Upper lobe of right lung (tissue), 1 donor: ENCODE results near the gene AKR7A2. TPM values are rescaled to one million over a fixed set of nuclear protein-coding genes. Genes with fewer than 3 reads are reported as not detected.

Experiments
- ATAC-seq: fragments of 200-7000 bp; cut with Tn5 transposase; one replicate; pipeline ENCODE4 v1.9.1; 2020; ENCODE audit warnings: mild to moderate bottlenecking, moderate library complexity
- DNase-seq: peaks from one replicate; pipeline ENCODE4 v3.0.0-alpha.2; 2020
- H3K27ac ChIP-seq: fragments of 200-600 bp; one replicate; pipeline ENCODE4 v1.8.0; 2022
- H3K27me3 ChIP-seq: fragments of 200-600 bp; one replicate; pipeline ENCODE4 v1.8.0; 2022; ENCODE audit warnings: mild to moderate bottlenecking
- H3K36me3 ChIP-seq: fragments of 200-600 bp; one replicate; pipeline ENCODE4 v1.8.0; 2022
- H3K4me1 ChIP-seq: fragments of 200-600 bp; one replicate; pipeline ENCODE4 v1.8.0; 2022
- H3K4me3 ChIP-seq: fragments of 200-600 bp; one replicate; pipeline ENCODE4 v1.8.0; 2022; ENCODE audit warnings: mild to moderate bottlenecking
- H3K9me3 ChIP-seq: fragments of 200-600 bp; one replicate; pipeline ENCODE4 v1.8.0; 2022
- CTCF ChIP-seq: fragments of 200-600 bp; IDR thresholded peaks from one replicate; pipeline ENCODE4 v1.8.0; 2022; ENCODE audit warnings: antibody characterized with exemption
- intact Hi-C: fragments of 100-400 bp; cut with DNase I; formaldehyde crosslinking; loops from one replicate; pipeline ENCODE4 v1.11.0; 2022
- long read RNA-seq: library from polyadenylated mRNA; unstranded; transcript quantifications from one replicate; pipeline ENCODE4 v2.0.0, GENCODE V29; 2021
- total RNA-seq: library from RNA; stranded (reverse); fragmentation: NEBNext Ultra II Directional; extraction: Animal tissue kit (Norgen Biotek cat#: 25700); gene quantifications from one replicate; pipeline ENCODE4 v1.2.1, GENCODE V29; 2021
- donor health status: DM: no; HTN: yes; CAD: no; lungs with severe emphysema.

The AKR7A2 gene
- total RNA-seq, result 39.1 TPM
- long read RNA-seq, transcript AKR7A2-201 (7 exons, 1,362 nt), result major isoform, 64 of 72 reads
- long read RNA-seq, partial matches to known transcripts, result 4 of 72 reads
- long read RNA-seq, other reads (novel, unspliced or antisense), result 4 of 72 reads

- Histone ChIP-seq H3K4me3 (peak within 1 kb of the TSS; percentile 97), H3K4me1 (peaks cover 15% of the 10 kb centered on the region), H3K27ac (peak within 1 kb of the TSS; percentile 92), H3K36me3 (peaks cover 16% of the 10 kb centered on the region), H3K9me3 (no peaks in the 10 kb centered on the region), H3K27me3 (no peaks in the 10 kb centered on the region)
- no peak for TF ChIP-seq CTCF
- ATAC-seq (peak; percentile 97), DNase-seq (peak; percentile 96)
- intact Hi-C loops, result no loop called here
Measured at GRCh38 chr1:19311931-19312781, at the start of gene AKR7A2, which contains the start of gene SLC66A1. AKR7A2 (minus strand) TSS chr1:19312144; CDS start chr1:19312124, 20 bp downstream. SLC66A1 (plus strand) TSS chr1:19312326; CDS start chr1:19317678, 5,352 bp downstream.

- no peak for TF ChIP-seq CTCF
- H3K27ac ChIP-seq, result no peak overlapping the region
- DNase-seq (no peak), ATAC-seq (peak; percentile 84)
- no peak overlapping the region for H3K4me3 ChIP-seq
- intact Hi-C loops, result no loop called here
- H3K27me3 ChIP-seq, result no peaks in the 10 kb centered on the region
- H3K9me3 ChIP-seq, result no peaks in the 10 kb centered on the region
- peaks cover 27% of the 10 kb centered on the region for H3K4me1 ChIP-seq
- peaks cover 18% of the 10 kb centered on the region for H3K36me3 ChIP-seq
Measured at GRCh38 chr1:19360843-19361610, 49.1 kb upstream of the AKR7A2 start.

- Histone ChIP-seq H3K27ac (no peak overlapping the region), H3K4me3 (no peak overlapping the region), H3K9me3 (no peaks in the 10 kb centered on the region), H3K36me3 (peaks cover 24% of the 10 kb centered on the region), H3K27me3 (no peaks in the 10 kb centered on the region), H3K4me1 (peaks cover 27% of the 10 kb centered on the region)
- ATAC-seq (no peak), DNase-seq (no peak)
- intact Hi-C loops, result no loop called here
- no peak for TF ChIP-seq CTCF
Measured at GRCh38 chr1:19360432-19360831, 48.5 kb upstream of the AKR7A2 start.

- no peak for TF ChIP-seq CTCF
- H3K4me1 ChIP-seq, result peaks cover 27% of the 10 kb centered on the region
- no peak for ATAC-seq
- H3K36me3 ChIP-seq, result peaks cover 27% of the 10 kb centered on the region
- H3K4me3 ChIP-seq, result no peak overlapping the region
- H3K27me3 ChIP-seq, result no peaks in the 10 kb centered on the region
- intact Hi-C loops, result no loop called here
- no peak for DNase-seq
- H3K9me3 ChIP-seq, result no peaks in the 10 kb centered on the region
- no peak overlapping the region for H3K27ac ChIP-seq
Measured at GRCh38 chr1:19360016-19360415, 48.1 kb upstream of the AKR7A2 start.

GRCh38 chr1:19359357-19359756 is 47.4 kb upstream of the AKR7A2 start:
- Histone ChIP-seq H3K36me3 (peaks cover 30% of the 10 kb centered on the region), H3K27ac (no peak overlapping the region)

More at GRCh38 chr1:19359357-19359756, 47.4 kb upstream of the AKR7A2 start:
- Histone ChIP-seq H3K27me3 (no peaks in the 10 kb centered on the region), H3K4me1 (peaks cover 27% of the 10 kb centered on the region), H3K9me3 (no peaks in the 10 kb centered on the region), H3K4me3 (no peak overlapping the region)
- DNase-seq, result no peak
- ATAC-seq, result no peak
- intact Hi-C loops, result no loop called here
- no peak for TF ChIP-seq CTCF
